LNCAP (cell line): ENCODE data around the gene SMKR1.

ENCODE experiments used
- CTCF ChIP-seq: fragments of 450-650 bp; IDR thresholded peaks from 2 replicates; pipeline ENCODE4 v1.5.1; 2017; ENCODE audit warnings: mild to moderate bottlenecking

Gene SMKR1

GRCh38 chr7:129522088-129522970 is 20.0 kb downstream of the SMKR1 start:
- no peak for TF ChIP-seq CTCF

- TF ChIP-seq CTCF, result no peak
Observed at GRCh38 chr7:129522971-129523340, 20.6 kb downstream of the SMKR1 start.

GRCh38 chr7:129523924-129524323 is 21.6 kb downstream of the SMKR1 start:
- no peak for TF ChIP-seq CTCF

- no peak for TF ChIP-seq CTCF
Observed at GRCh38 chr7:129525225-129525862, 23.0 kb downstream of the SMKR1 start.

- TF ChIP-seq CTCF, result no peak
Observed at GRCh38 chr7:129529643-129530042, 27.3 kb downstream of the SMKR1 start.

GRCh38 chr7:129530795-129531391 is 28.6 kb downstream of the SMKR1 start:
- no peak for TF ChIP-seq CTCF

- TF ChIP-seq CTCF, result no peak
Observed at GRCh38 chr7:129531721-129532120, 29.4 kb downstream of the SMKR1 start.
